K562 (cell line): ENCODE results near the gene OVOL2. TPM values are rescaled to one million over a fixed set of nuclear protein-coding genes. Genes with fewer than 3 reads are reported as not detected.

ENCODE experiments used
- ATAC-seq: fragments of 200-7000 bp; cut with Tn5 transposase; 3 replicates; pipeline ENCODE4 v1.9.1; 2020; ENCODE audit warnings: moderate library complexity
- BruUV-seq: library from RNA; stranded (reverse); fragments of 400-500 nt; replicated peaks from 2 replicates; lab custom pipeline; 2021; lab: Mats Ljungman, UMichigan
- CTCF ChIA-PET: fragments of 300-600 bp; formaldehyde crosslinking; extraction: SDS; loops from one replicate; lab custom pipeline; 2021; ENCODE audit warnings: low intra/inter-chr PET ratio; lab: Yijun Ruan, JAX
- POLR2A ChIA-PET: fragments of 300-600, 350-650 bp; sonication (Branson Sonifier 250); formaldehyde crosslinking; extraction: SDS; loops from one replicate; lab custom pipeline; 2021; ENCODE audit warnings: antibody characterized with exemption, inconsistent platforms; lab: Yijun Ruan, JAX
- DNase-seq, 4 experiments: peaks; one replicate each; pipeline versions ENCODE4 v3.0.0 to v3.0.0-alpha.2; 2011 to 2018; ENCODE audit warnings: low spot score in 3 of 4, mixed read lengths in 3 of 4; ENCODE audit errors: extremely low read depth in 1 of 4
- FAIRE-seq: peaks from 2 replicates; lab custom pipeline; 2011; peaks lifted over from hg19 to GRCh38; lab: Jason Lieb, UNC
- H2AFZ ChIP-seq: 2 replicates; pipeline ENCODE4 v1.6.0; 2011; ENCODE audit warnings: low read depth, low read length, control low read depth, inconsistent platforms
- H3K27ac ChIP-seq: fragments of 200-600 bp; 3 replicates; pipeline ENCODE4 v1.8.0; 2011; ENCODE audit warnings: low read depth, mild to moderate bottlenecking, control low read depth, inconsistent platforms, low read length, moderate library complexity, mixed read lengths; ENCODE audit errors: extremely low read depth
- H3K27me3 ChIP-seq, 2 experiments: fragments of 300-600 bp in 1 of 2; 2 replicates in 1 of 2; 3 replicates in 1 of 2; pipeline versions ENCODE4 v1.6.0 to v1.8.0; 2011; ENCODE audit warnings: inconsistent platforms in 2 of 2, low read length in 2 of 2, mild to moderate bottlenecking in 1 of 2, mixed read lengths in 1 of 2, moderate library complexity in 1 of 2; ENCODE audit not compliant: control insufficient read depth in 2 of 2, insufficient read depth in 2 of 2
- H3K36me3 ChIP-seq: fragments of 300-600 bp; 3 replicates; pipeline ENCODE4 v1.8.0; 2011; ENCODE audit warnings: mild to moderate bottlenecking, low read length, inconsistent platforms; ENCODE audit not compliant: control insufficient read depth, insufficient read depth
- H3K4me1 ChIP-seq, 2 experiments: fragments of 200-600 bp in 1 of 2; replicated peaks in 1 of 2; 2 replicates in 1 of 2; 3 replicates in 1 of 2; pipeline versions ENCODE4 v1.5.1 to v1.8.0; 2011; ENCODE audit warnings: inconsistent platforms in 2 of 2, low read length in 2 of 2, mild to moderate bottlenecking in 1 of 2, mixed read lengths in 1 of 2, moderate library complexity in 1 of 2; ENCODE audit not compliant: control insufficient read depth in 2 of 2, insufficient read depth in 2 of 2
- H3K4me2 ChIP-seq: 2 replicates; pipeline ENCODE4 v1.6.1; 2011; ENCODE audit warnings: low read length, control low read depth, inconsistent platforms, mixed read lengths; ENCODE audit not compliant: insufficient read depth
- H3K4me3 ChIP-seq: fragments of 200-600 bp; sonication (generic), shearing (Covaris generic); 2 replicates; pipeline ENCODE4 v1.5.1; 2016; ENCODE audit warnings: control low read depth, inconsistent platforms
- H3K79me2 ChIP-seq: fragments of 200-600 bp; 3 replicates; pipeline ENCODE4 v1.8.0; 2011; ENCODE audit warnings: low read length, inconsistent platforms; ENCODE audit not compliant: control insufficient read depth, insufficient read depth
- H3K9ac ChIP-seq, 2 experiments: 2 replicates each; pipeline versions ENCODE4 v1.6.0 to v1.6.1; 2011; ENCODE audit warnings: low read depth in 2 of 2, low read length in 2 of 2, control low read depth in 1 of 2, inconsistent platforms in 1 of 2, mild to moderate bottlenecking in 1 of 2, mixed read lengths in 1 of 2; ENCODE audit not compliant: insufficient read depth in 1 of 2
- H3K9me1 ChIP-seq: one replicate; pipeline ENCODE4 v1.6.0; 2011; ENCODE audit warnings: inconsistent platforms, mild to moderate bottlenecking, low read length, moderate library complexity; ENCODE audit not compliant: control insufficient read depth, insufficient read depth
- H3K9me3 ChIP-seq: replicated peaks from 2 replicates; pipeline ENCODE4 v1.5.1; 2011; ENCODE audit warnings: low read depth, low read length, inconsistent platforms; ENCODE audit not compliant: control insufficient read depth, insufficient read depth
- H4K20me1 ChIP-seq: replicated peaks from 2 replicates; pipeline ENCODE4 v1.6.1; 2011; ENCODE audit warnings: low read length, inconsistent platforms, mixed read lengths; ENCODE audit not compliant: control insufficient read depth, insufficient read depth
- CTBP1 ChIP-seq: fragments of 450-650 bp; IDR thresholded peaks from 2 replicates; pipeline ENCODE4 v1.6.1; 2016; ENCODE audit warnings: borderline replicate concordance
- ETV1 ChIP-seq: fragments of 450-650 bp; conservative IDR thresholded peaks from 2 replicates; pipeline ENCODE4 v1.6.1; 2016; ENCODE audit warnings: missing genetic modification characterization, control low read depth, low read depth, missing compliant biosample characterization
- KAT7 ChIP-seq: sonication (generic); formaldehyde crosslinking; IDR thresholded peaks from 2 replicates; pipeline ENCODE4 v1.8.0; 2022; ENCODE audit warnings: missing genetic modification reagents, mild to moderate bottlenecking, borderline replicate concordance
- LARP7 ChIP-seq: fragments of 450-650 bp; IDR thresholded peaks from 2 replicates; pipeline ENCODE4 v1.6.1; 2016
- MAZ ChIP-seq, 2 experiments: fragments of 450-650 bp in 1 of 2; sonication (generic) in 1 of 2; formaldehyde crosslinking; IDR thresholded peaks in 1 of 2; conservative IDR thresholded peaks in 1 of 2; 2 replicates each; pipeline versions ENCODE4 v1.4.0 to v1.5.0; 2020; ENCODE audit warnings: mild to moderate bottlenecking in 1 of 2, missing genetic modification reagents in 1 of 2
- NONO ChIP-seq, 2 experiments: fragments of 200-400 bp in 1 of 2; fragments of 450-650 bp in 1 of 2; formaldehyde crosslinking in 1 of 2; IDR thresholded peaks; 2 replicates each; pipeline ENCODE4 v1.6.1; 2017; ENCODE audit warnings: low read depth in 2 of 2, mild to moderate bottlenecking in 2 of 2, moderate library complexity in 2 of 2, low read length in 1 of 2
- PCBP1 ChIP-seq: fragments of 200-400 bp; formaldehyde crosslinking; IDR thresholded peaks from 2 replicates; pipeline ENCODE4 v1.6.1; 2018; ENCODE audit warnings: mild to moderate bottlenecking, low read depth, low read length; ENCODE audit not compliant: poor library complexity, severe bottlenecking
- RFX1 ChIP-seq: fragments of 450-650 bp; IDR thresholded peaks from 2 replicates; pipeline ENCODE4 v1.6.1; 2016; ENCODE audit warnings: mild to moderate bottlenecking, moderate library complexity
- SMARCA5 ChIP-seq: fragments of 450-650 bp; IDR thresholded peaks from 2 replicates; pipeline ENCODE4 v1.6.1; 2016
- THRAP3 ChIP-seq: fragments of 450-650 bp; IDR thresholded peaks from 2 replicates; pipeline ENCODE4 v1.6.1; 2016; ENCODE audit warnings: mild to moderate bottlenecking, inconsistent platforms, borderline replicate concordance
- ZFP1 ChIP-seq: fragments of 450-650 bp; formaldehyde crosslinking; IDR thresholded peaks from 2 replicates; pipeline ENCODE4 v1.4.0; 2020; ENCODE audit warnings: mild to moderate bottlenecking, mixed read lengths
- ZNF224 ChIP-seq: sonication (generic); formaldehyde crosslinking; IDR thresholded peaks from 2 replicates; pipeline ENCODE4 v1.8.0; 2022; ENCODE audit warnings: mild to moderate bottlenecking, missing genetic modification reagents
- ZNF518B ChIP-seq: fragments of 250-450 bp; sonication (Bioruptor Pico); IDR thresholded peaks from 2 replicates; pipeline ENCODE4 v1.5.0; 2021; ENCODE audit warnings: mild to moderate bottlenecking, moderate library complexity
- ZNF592 ChIP-seq: fragments of 450-650 bp; IDR thresholded peaks from 2 replicates; pipeline ENCODE4 v1.6.1; 2017; ENCODE audit warnings: antibody characterized with exemption, mild to moderate bottlenecking
- WGBS: fragments of 100-300 bp; shearing (Covaris generic); methylation state at CpG from one replicate; pipeline ENCODE4 v1.1.6; 2016; ENCODE audit warnings: low coverage, mixed read lengths; ENCODE audit not compliant: insufficient coverage; ENCODE audit errors: missing lambda C conversion rate; 5-methylcytosine and 5-hydroxymethylcytosine counted together
- in situ Hi-C: fragments of 300-500 bp; cut with MboI; formaldehyde crosslinking; loops from 4 replicates; pipeline ENCODE4 v1.15.0; 2018; ENCODE audit warnings: inconsistent platforms, mixed read lengths
- intact Hi-C: fragments of 100-400 bp; cut with micrococcal nuclease; formaldehyde crosslinking; loops from 2 replicates; pipeline ENCODE4 v1.14.2; 2022
- polyA plus RNA-seq, 8 experiments: library from polyadenylated mRNA; depleted of rRNA in 4 of 8; stranded (reverse) in 5 of 8; unstranded in 3 of 8; fragments of >200 nt; fragmentation: Nextera tagmentation in 2 of 8; fragmentation: Illumina TruSeq in 1 of 8; extraction: Ambion mirVana in 2 of 8; extraction: Trizol in 1 of 8; gene quantifications; 2 replicates each; pipeline versions ENCODE4 v1.2.1 to v1.2.3, GENCODE V29; 2011 to 2014; ENCODE audit warnings: inconsistent platforms in 1 of 8, missing spikeins in 1 of 8
- total RNA-seq, 7 experiments: library from RNA; depleted of rRNA in 6 of 7; stranded (reverse); fragments of >200 nt in 6 of 7; fragmentation: Illumina TruSeq in 2 of 7; extraction: Trizol in 2 of 7; gene quantifications; 2 replicates each; pipeline versions ENCODE4 v1.2.1 to v1.2.3, GENCODE V29; 2011 to 2021; ENCODE audit warnings: low replicate concordance in 1 of 7

The OVOL2 gene
- total and polyA plus RNA-seq, 9 of the 15 experiments (the other 6 are each of a cell fraction or from before 2014, with no cell fraction given), result not detected

GRCh38 chr20:18041462-18041861, 16.3 kb downstream of the OVOL2 start:
- Histone ChIP-seq H2AFZ (no peak overlapping the region), H3K27ac (no peak overlapping the region), H3K9me3 (no peaks in the 10 kb centered on the region), H3K4me3 (no peak overlapping the region), H4K20me1 (no peaks in the 10 kb centered on the region), H3K27me3 (peaks cover 7 to 50% of the 10 kb centered on the region in 2 experiments; a peak in 4 of 5 replicates), H3K4me2 (no peak overlapping the region), H3K9me1 (no peaks in the 10 kb centered on the region), H3K4me1 (no peaks in the 10 kb centered on the region), H3K9ac (no peak overlapping the region), H3K79me2 (no peaks in the 10 kb centered on the region), H3K36me3 (no peaks in the 10 kb centered on the region)
- ATAC-seq, result no peak
- DNase-seq, result no peak
- TF ChIP-seq KAT7 (CRISPR knock-in tag) (no peak), PCBP1 (no peak), ETV1 (tag) (no peak), ZNF224 (CRISPR knock-in tag) (no peak), SMARCA5 (no peak), RFX1 (no peak), NONO (IDR thresholded peaks at IDR 0.05; ENCODE audit: low read depth in 2 of 2, low read length in 1 of 2) (no peak), ZFP1 (CRISPR knock-in tag) (no peak), CTBP1 (no peak), THRAP3 (no peak), MAZ (CRISPR knock-in tag; conservative IDR thresholded peaks at IDR 0.05 in 1 of 2, IDR thresholded peaks at IDR 0.05 in 1 of 2) (no peak), LARP7 (no peak), ZNF518B (CRISPR knock-in tag) (no peak), ZNF592 (no peak)
- POLR2A ChIA-PET, result no interaction called here
- FAIRE-seq, result no peak
- 2% methylated on average over 12 of the region's 15 CpGs for whole genome bisulfite sequencing
- in situ Hi-C loops (no loop called here), intact Hi-C loops (no loop called here)
- CTCF ChIA-PET, result no interaction called here
- BruUV-seq, result no TSS peak
